Esophagus muscularis mucosa (tissue), 4 donors: ENCODE data around the gene ASPM. TPM values are rescaled to one million over a fixed set of nuclear protein-coding genes. Genes with fewer than 3 reads are reported as not detected.

Experiments
- DNase-seq: peaks from one replicate; pipeline ENCODE4 v3.0.0-alpha.2; 2017; ENCODE audit errors: extremely low spot score
- H3K27ac ChIP-seq, 4 donors: fragments of 200-600 bp; sonication (generic); replicated peaks in 1 of 4; 1 replicate in 3 of 4; 2 replicates in 1 of 4; pipeline ENCODE4 v1.5.1; 2016 to 2019; ENCODE audit warnings: mild to moderate bottlenecking in 1 of 4
- H3K27me3 ChIP-seq, 4 donors: fragments of 200-600 bp; sonication (generic); one replicate each; pipeline versions ENCODE4 v1.5.1 to v1.6.0; 2016 to 2019
- H3K36me3 ChIP-seq, 4 donors: fragments of 200-600 bp; sonication (generic); one replicate each; pipeline ENCODE4 v1.5.1; 2016 to 2019
- H3K4me1 ChIP-seq, 4 donors: fragments of 200-600 bp; sonication (generic); one replicate each; pipeline ENCODE4 v1.5.1; 2016 to 2019
- H3K4me3 ChIP-seq, 4 donors: fragments of 200-600 bp; sonication (generic); 1 replicate in 2 of 4; 2 replicates in 2 of 4; pipeline ENCODE4 v1.5.1; 2016 to 2019; ENCODE audit warnings: mild to moderate bottlenecking in 4 of 4, moderate library complexity in 1 of 4
- H3K9me3 ChIP-seq, 4 donors: fragments of 200-600 bp; sonication (generic); 1 replicate in 3 of 4; 2 replicates in 1 of 4; pipeline ENCODE4 v1.5.1; 2016 to 2019
- CTCF ChIP-seq, 3 experiments: fragments of 200-600 bp in 2 of 3; fragments of 450-650 bp in 1 of 3; sonication (generic) in 2 of 3; IDR thresholded peaks; one replicate each; pipeline ENCODE4 v1.5.1; 2017 to 2019; ENCODE audit warnings: antibody characterized with exemption in 3 of 3, mild to moderate bottlenecking in 2 of 3, moderate library complexity in 1 of 3
- EP300 ChIP-seq: sonication (generic); formaldehyde crosslinking; IDR thresholded peaks from one replicate; pipeline ENCODE4 v1.6.1; 2017; ENCODE audit warnings: antibody characterized with exemption
- POLR2A ChIP-seq: fragments of 450-650 bp; IDR thresholded peaks from one replicate; pipeline ENCODE4 v1.6.1; 2017; ENCODE audit warnings: antibody characterized with exemption, moderate library complexity, mild to moderate bottlenecking, low read depth
- POLR2AphosphoS5 ChIP-seq, 2 donors: sonication (generic); formaldehyde crosslinking; IDR thresholded peaks; one replicate each; pipeline ENCODE4 v1.6.1; 2017; ENCODE audit warnings: antibody characterized with exemption in 2 of 2
- WGBS: methylation state at CpG from one replicate; pipeline ENCODE4 v1.1.5; 2018; 5-methylcytosine and 5-hydroxymethylcytosine counted together
- intact Hi-C: fragments of 100-400 bp; cut with DNase I; formaldehyde crosslinking; loops from one replicate; pipeline ENCODE4 v1.15.1; 2023
- total RNA-seq, 4 donors: library from RNA; depleted of rRNA; stranded (reverse); fragments of >200 nt; gene quantifications; one replicate each; pipeline versions ENCODE4 v1.1.0 to v1.2.1, GENCODE V29; 2016

Gene ASPM
- total RNA-seq, 4 donors from 2014 or later: 0.13 to 0.75 (median 0.17) TPM; not detected in 1

- no peak overlapping the region for H3K27ac ChIP-seq
- H3K4me3 ChIP-seq: no peak overlapping the region
- TF ChIP-seq POLR2AphosphoS5 (IDR thresholded peaks at IDR 0.05) (no peak), EP300 (no peak), CTCF (IDR thresholded peaks at IDR 0.05) (no peak), POLR2A (no peak)
- intact Hi-C loops: no loop called here
- no peaks in the 10 kb centered on the region for H3K27me3 ChIP-seq
- no peak for DNase-seq
- no peaks in the 10 kb centered on the region for H3K4me1 ChIP-seq
- peaks cover 6 to 73% (median 37%) of the 10 kb centered on the region in 4 donors for H3K36me3 ChIP-seq
- 70% methylated on average over 5 of the region's 5 CpGs for WGBS
- no peaks in the 10 kb centered on the region for H3K9me3 ChIP-seq
These were observed 27.4 kb upstream of the ASPM start for GRCh38 chr1:197173571-197174507.

DNA sequence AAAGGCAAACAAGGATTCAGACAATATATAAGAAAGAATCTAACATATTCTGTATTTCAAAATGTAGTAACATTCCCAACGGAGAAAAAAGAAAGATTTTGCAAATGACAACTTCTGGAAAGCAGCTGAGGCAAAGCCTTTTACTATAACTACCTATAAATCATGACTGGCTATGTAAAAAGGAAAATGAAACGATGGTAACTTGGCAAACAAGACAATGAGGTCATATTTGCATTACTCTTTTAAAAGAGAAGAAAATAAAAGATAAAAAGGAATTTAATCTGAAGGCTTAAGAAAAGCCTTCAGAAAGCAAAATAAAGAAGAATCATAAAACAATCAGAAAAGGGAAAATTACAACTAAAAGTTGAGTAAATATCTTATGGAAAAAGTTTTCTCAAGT is 25.1 kb upstream of the ASPM start:
- intact Hi-C loops: no loop called here
- Histone ChIP-seq H3K4me3 (no peak overlapping the region), H3K36me3 (peaks cover 0 to 70% (median 32%) of the 10 kb centered on the region in 4 donors), H3K27me3 (no peaks in the 10 kb centered on the region), H3K9me3 (no peaks in the 10 kb centered on the region), H3K4me1 (no peaks in the 10 kb centered on the region), H3K27ac (no peak overlapping the region)
- DNase-seq: no peak
- WGBS: 40% methylated on average over 2 of the region's 2 CpGs
- TF ChIP-seq CTCF (IDR thresholded peaks at IDR 0.05): no peak
- no peak for TF ChIP-seq POLR2AphosphoS5 (IDR thresholded peaks at IDR 0.05)
- no peak for TF ChIP-seq POLR2A
- no peak for TF ChIP-seq EP300

DNA sequence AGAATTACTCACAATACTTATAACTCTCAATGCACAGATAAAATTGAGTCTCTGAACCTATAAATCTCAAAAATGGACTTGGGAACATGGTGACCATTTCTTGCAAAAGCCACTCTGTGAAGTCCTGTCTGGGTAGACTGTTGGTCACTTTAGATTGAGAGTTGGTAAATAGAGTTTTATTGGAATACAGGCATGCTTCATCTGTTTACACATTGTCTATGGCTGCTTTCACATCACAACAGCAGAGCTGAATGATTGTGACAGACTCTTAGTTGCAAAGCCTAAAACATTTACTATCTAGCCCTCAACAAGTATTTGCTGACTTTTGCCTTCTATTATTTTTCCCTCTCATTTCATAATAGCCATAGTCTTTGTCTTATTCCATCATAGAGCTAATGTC is 24.1 kb upstream of the ASPM start:
- Histone ChIP-seq H3K36me3 (peaks cover 0 to 68% (median 29%) of the 10 kb centered on the region in 4 donors), H3K4me3 (no peak overlapping the region), H3K4me1 (no peaks in the 10 kb centered on the region), H3K27me3 (no peaks in the 10 kb centered on the region), H3K9me3 (no peaks in the 10 kb centered on the region), H3K27ac (no peak overlapping the region)
- no peak for TF ChIP-seq EP300
- no peak for TF ChIP-seq POLR2A
- no peak for TF ChIP-seq CTCF (IDR thresholded peaks at IDR 0.05)
- TF ChIP-seq POLR2AphosphoS5 (IDR thresholded peaks at IDR 0.05): no peak
- intact Hi-C loops: no loop called here
- DNase-seq: no peak

GRCh38 chr1:197159461-197159860 is 13.0 kb upstream of the ASPM start:
- TF ChIP-seq POLR2A (no peak), EP300 (no peak), CTCF (IDR thresholded peaks at IDR 0.05) (no peak), POLR2AphosphoS5 (IDR thresholded peaks at IDR 0.05) (no peak)
- peaks cover 11 to 46% (median 20%) of the 10 kb centered on the region in 4 donors for H3K36me3 ChIP-seq
- H3K27ac ChIP-seq: no peak overlapping the region
- no peak overlapping the region for H3K4me3 ChIP-seq
- no peak for DNase-seq
- H3K27me3 ChIP-seq: no peaks in the 10 kb centered on the region
- intact Hi-C loops: no loop called here
- 98% methylated on average over 7 of the region's 7 CpGs for whole genome bisulfite sequencing
- no peaks in the 10 kb centered on the region for H3K4me1 ChIP-seq
- H3K9me3 ChIP-seq: no peaks in the 10 kb centered on the region
